Chondrocyte (in vitro differentiated cells): ENCODE data around the gene ADARB2. TPM values are rescaled to one million over a fixed set of nuclear protein-coding genes. Genes with fewer than 3 reads are reported as not detected.

Experiments
- DNase-seq: peaks from one replicate; pipeline ENCODE4 v3.0.0; 2021; ENCODE audit warnings: mixed read lengths, low spot score
- H3K27ac Mint-ChIP-seq: one replicate; pipeline ENCODE4 v1.8.0; 2021; ENCODE audit warnings: mild to moderate bottlenecking, moderate library complexity, mixed read lengths; ENCODE audit not compliant: unreplicated experiment
- H3K27me3 Mint-ChIP-seq: 2 replicates; pipeline ENCODE4 v1.8.0; 2021; ENCODE audit warnings: low read depth, mixed read lengths
- H3K36me3 Mint-ChIP-seq: 2 replicates; pipeline ENCODE4 v1.8.0; 2021; ENCODE audit warnings: low read depth, mixed read lengths
- H3K4me1 Mint-ChIP-seq: 2 replicates; pipeline ENCODE4 v1.8.0; 2021; ENCODE audit warnings: low read depth, mild to moderate bottlenecking, mixed read lengths
- H3K4me3 Mint-ChIP-seq: one replicate; pipeline ENCODE4 v1.8.0; 2021; ENCODE audit warnings: mild to moderate bottlenecking, moderate library complexity, mixed read lengths; ENCODE audit not compliant: unreplicated experiment
- H3K9me3 Mint-ChIP-seq: 2 replicates; pipeline ENCODE4 v1.8.0; 2021; ENCODE audit warnings: low read depth, mixed read lengths
- total RNA-seq: library from RNA; stranded (reverse); gene quantifications from 3 replicates; pipeline ENCODE4 v1.2.1, GENCODE V29; 2021
- TF ChIP-seq, protein P1 (sequence below): fragments of 200-600 bp; sonication (generic); IDR thresholded peaks from 2 replicates; pipeline ENCODE4 v1.5.0; 2021; ENCODE audit warnings: antibody characterized with exemption, mild to moderate bottlenecking, moderate library complexity

Gene ADARB2
- total RNA-seq, 1 donor from 2014 or later, result 3.3 TPM

GRCh38 chr10:1128115-1128514, 609.2 kb downstream of the ADARB2 start:
- peaks cover 8% of the 10 kb centered on the region for H3K4me1 Mint-ChIP-seq
- TF ChIP-seq, protein P1, sequence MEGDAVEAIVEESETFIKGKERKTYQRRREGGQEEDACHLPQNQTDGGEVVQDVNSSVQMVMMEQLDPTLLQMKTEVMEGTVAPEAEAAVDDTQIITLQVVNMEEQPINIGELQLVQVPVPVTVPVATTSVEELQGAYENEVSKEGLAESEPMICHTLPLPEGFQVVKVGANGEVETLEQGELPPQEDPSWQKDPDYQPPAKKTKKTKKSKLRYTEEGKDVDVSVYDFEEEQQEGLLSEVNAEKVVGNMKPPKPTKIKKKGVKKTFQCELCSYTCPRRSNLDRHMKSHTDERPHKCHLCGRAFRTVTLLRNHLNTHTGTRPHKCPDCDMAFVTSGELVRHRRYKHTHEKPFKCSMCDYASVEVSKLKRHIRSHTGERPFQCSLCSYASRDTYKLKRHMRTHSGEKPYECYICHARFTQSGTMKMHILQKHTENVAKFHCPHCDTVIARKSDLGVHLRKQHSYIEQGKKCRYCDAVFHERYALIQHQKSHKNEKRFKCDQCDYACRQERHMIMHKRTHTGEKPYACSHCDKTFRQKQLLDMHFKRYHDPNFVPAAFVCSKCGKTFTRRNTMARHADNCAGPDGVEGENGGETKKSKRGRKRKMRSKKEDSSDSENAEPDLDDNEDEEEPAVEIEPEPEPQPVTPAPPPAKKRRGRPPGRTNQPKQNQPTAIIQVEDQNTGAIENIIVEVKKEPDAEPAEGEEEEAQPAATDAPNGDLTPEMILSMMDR, result no peak
- no peaks in the 10 kb centered on the region for H3K9me3 Mint-ChIP-seq
- no peak for DNase-seq
- H3K4me3 Mint-ChIP-seq, result no peak overlapping the region
- no peak overlapping the region for H3K27ac Mint-ChIP-seq
- H3K27me3 Mint-ChIP-seq, result no peaks in the 10 kb centered on the region
- peaks cover 46% of the 10 kb centered on the region for H3K36me3 Mint-ChIP-seq

DNA sequence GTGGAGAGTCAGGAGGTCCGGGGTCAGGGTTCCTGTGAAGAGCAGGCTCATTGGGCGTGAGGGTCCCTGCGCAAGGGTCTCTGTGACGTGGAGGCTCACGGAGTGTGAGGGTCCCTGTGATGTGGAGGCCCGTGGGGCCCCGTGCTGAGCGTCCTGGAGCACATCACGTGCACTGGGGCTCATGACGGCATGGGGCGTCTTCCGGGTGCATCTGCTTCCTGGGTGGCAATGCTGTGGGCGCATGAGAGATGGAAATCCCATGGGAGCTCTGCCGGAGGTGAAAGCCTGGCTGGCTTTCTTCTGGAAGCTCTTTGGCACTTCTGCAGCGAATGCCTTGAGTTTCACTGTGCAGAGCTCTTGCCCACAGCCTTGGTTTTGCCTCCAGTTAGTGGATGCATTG, 609.7 kb downstream of the ADARB2 start:
- Mint-ChIP-seq H3K4me3 (no peak overlapping the region), H3K9me3 (no peaks in the 10 kb centered on the region), H3K27me3 (no peaks in the 10 kb centered on the region), H3K27ac (no peak overlapping the region), H3K4me1 (peaks cover 12% of the 10 kb centered on the region), H3K36me3 (peaks cover 49% of the 10 kb centered on the region)
- TF ChIP-seq, protein P1, result no peak
- no peak for DNase-seq
